ENCODE results near the gene SUGT1. TPM values are rescaled to one million over a fixed set of nuclear protein-coding genes. Genes with fewer than 3 reads are reported as not detected.

Gene SUGT1
- total and polyA plus RNA-seq, 2 of the 13 experiments (the other 11 are each of a cell fraction or from before 2014, with no cell fraction given): 23.1 to 71.2 TPM

DNA sequence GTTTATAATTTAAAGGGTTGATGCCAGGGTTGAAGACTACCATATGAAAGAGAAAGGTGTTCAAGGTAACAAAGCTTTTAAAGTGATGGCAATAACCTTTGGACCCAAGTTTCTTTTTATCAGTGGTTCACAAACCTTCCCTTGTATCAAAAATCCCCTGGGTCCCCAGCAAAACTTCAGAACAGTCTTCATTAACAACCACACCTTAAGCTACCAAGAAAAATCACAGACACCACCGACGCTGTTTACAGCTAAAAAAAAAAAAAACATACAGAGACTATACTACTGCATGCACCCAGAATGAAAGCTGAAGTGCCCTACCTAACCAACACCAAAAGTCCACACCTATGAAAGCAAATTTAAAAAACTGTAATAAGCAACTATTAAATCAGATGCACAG is 73.6 kb downstream of the SUGT1 start (continued):
- TF ChIP-seq FOXA1 (IDR thresholded peaks at IDR 0.05) (no peak), FOXA1 (CRISPR knock-in tag; IDR thresholded peaks at IDR 0.05) (no peak), NFE2 (CRISPR knock-in tag; IDR thresholded peaks at IDR 0.05) (no peak), RFXAP (CRISPR knock-in tag; IDR thresholded peaks at IDR 0.05; ENCODE audit: borderline replicate concordance) (no peak)

- no peaks in the 10 kb centered on the region for H4K20me1 ChIP-seq (ENCODE audit: insufficient read depth, low read length)
- FAIRE-seq (no peak), ATAC-seq (no peak), DNase-seq (ENCODE audit: low spot score) (no peak)
- H3K9me3 ChIP-seq (ENCODE audit: low read length): no peaks in the 10 kb centered on the region
- H3K4me1 ChIP-seq (ENCODE audit: insufficient read depth, low read length): no peaks in the 10 kb centered on the region
- intact Hi-C loops (cut with micrococcal nuclease; ENCODE audit: unreplicated experiment): no loop called here
- H2AFZ ChIP-seq (ENCODE audit: low read length): no peak overlapping the region
- H3K9ac ChIP-seq (ENCODE audit: insufficient read depth, low read depth, low read length): no peak overlapping the region
- H3K27me3 ChIP-seq (ENCODE audit: control insufficient read depth in 1 of 2, insufficient read depth in 2 of 2, low read length in 2 of 2): peaks cover 0 to 8% of the 10 kb centered on the region in 2 experiments; a peak in 1 of 5 replicates
- H3K4me3 ChIP-seq (replicated peaks in 1 of 3; ENCODE audit: insufficient read depth in 1 of 3, low read depth in 2 of 3, low read length in 3 of 3): no peak overlapping the region
- H3K4me2 ChIP-seq (ENCODE audit: low read depth, low read length): no peak overlapping the region
- H3K36me3 ChIP-seq (replicated peaks in 1 of 2; ENCODE audit: control insufficient read depth in 1 of 2, insufficient read depth in 2 of 2, low read length in 2 of 2): no peaks in the 10 kb centered on the region
- 3% methylated on average over 3 of the region's 4 CpGs for WGBS (ENCODE audit: low lambda C conversion rate)
- BruUV-seq (replicated peaks): no TSS peak
- no peak for TF ChIP-seq ZNF205 (CRISPR knock-in tag; IDR thresholded peaks at IDR 0.05)
- no peak for TF ChIP-seq PHF5A (CRISPR knock-in tag; IDR thresholded peaks at IDR 0.05; ENCODE audit: low read depth, unreplicated experiment)
- no peak for TF ChIP-seq ZFP1 (CRISPR knock-in tag; IDR thresholded peaks at IDR 0.05)
- TF ChIP-seq, protein P1, sequence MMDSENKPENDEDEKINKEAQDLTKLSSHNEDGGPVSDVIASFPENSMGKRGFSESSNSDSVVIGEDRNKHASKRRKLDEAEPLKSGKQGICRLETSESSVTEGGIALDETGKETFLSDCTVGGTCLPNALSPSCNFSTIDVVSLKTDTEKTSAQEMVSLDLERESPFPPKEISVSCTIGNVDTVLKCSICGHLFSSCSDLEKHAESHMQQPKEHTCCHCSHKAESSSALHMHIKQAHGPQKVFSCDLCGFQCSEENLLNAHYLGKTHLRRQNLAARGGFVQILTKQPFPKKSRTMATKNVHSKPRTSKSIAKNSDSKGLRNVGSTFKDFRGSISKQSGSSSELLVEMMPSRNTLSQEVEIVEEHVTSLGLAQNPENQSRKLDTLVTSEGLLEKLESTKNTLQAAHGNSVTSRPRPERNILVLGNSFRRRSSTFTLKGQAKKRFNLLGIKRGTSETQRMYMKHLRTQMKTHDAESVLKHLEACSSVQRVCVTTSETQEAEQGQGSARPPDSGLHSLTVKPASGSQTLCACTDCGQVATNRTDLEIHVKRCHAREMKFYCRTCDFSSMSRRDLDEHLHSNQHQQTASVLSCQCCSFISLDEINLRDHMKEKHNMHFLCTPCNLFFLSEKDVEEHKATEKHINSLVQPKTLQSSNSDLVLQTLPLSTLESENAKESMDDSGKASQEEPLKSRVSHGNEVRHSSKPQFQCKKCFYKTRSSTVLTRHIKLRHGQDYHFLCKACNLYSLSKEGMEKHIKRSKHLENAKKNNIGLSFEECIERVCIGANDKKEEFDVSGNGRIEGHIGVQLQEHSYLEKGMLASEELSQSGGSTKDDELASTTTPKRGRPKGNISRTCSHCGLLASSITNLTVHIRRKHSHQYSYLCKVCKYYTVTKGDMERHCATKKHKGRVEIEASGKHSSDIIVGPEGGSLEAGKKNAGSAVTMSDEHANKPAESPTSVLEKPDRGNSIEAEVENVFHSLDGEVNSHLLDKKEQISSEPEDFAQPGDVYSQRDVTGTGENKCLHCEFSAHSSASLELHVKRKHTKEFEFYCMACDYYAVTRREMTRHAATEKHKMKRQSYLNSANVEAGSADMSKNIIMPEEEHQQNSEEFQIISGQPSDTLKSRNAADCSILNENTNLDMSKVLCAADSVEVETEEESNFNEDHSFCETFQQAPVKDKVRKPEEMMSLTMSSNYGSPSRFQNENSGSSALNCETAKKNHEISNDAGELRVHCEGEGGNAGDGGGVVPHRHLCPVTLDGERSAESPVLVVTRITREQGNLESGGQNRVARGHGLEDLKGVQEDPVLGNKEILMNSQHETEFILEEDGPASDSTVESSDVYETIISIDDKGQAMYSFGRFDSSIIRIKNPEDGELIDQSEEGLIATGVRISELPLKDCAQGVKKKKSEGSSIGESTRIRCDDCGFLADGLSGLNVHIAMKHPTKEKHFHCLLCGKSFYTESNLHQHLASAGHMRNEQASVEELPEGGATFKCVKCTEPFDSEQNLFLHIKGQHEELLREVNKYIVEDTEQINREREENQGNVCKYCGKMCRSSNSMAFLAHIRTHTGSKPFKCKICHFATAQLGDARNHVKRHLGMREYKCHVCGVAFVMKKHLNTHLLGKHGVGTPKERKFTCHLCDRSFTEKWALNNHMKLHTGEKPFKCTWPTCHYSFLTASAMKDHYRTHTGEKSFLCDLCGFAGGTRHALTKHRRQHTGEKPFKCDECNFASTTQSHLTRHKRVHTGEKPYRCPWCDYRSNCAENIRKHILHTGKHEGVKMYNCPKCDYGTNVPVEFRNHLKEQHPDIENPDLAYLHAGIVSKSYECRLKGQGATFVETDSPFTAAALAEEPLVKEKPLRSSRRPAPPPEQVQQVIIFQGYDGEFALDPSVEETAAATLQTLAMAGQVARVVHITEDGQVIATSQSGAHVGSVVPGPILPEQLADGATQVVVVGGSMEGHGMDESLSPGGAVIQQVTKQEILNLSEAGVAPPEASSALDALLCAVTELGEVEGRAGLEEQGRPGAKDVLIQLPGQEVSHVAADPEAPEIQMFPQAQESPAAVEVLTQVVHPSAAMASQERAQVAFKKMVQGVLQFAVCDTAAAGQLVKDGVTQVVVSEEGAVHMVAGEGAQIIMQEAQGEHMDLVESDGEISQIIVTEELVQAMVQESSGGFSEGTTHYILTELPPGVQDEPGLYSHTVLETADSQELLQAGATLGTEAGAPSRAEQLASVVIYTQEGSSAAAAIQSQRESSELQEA (CRISPR knock-in tag; IDR thresholded peaks at IDR 0.05; ENCODE audit: not compliant biosample characterization): no peak
- TF ChIP-seq STAT6 (CRISPR knock-in tag; IDR thresholded peaks at IDR 0.05; ENCODE audit: borderline replicate concordance): no peak
- H3K27ac ChIP-seq (ENCODE audit: extremely low read length, insufficient read depth, low read length): no peak overlapping the region
- ChIA-PET CTCF (ENCODE audit: low intra/inter-chr PET ratio, low total read pairs) (no interaction called here), POLR2A (no interaction called here)
- no peaks in the 10 kb centered on the region for H3K79me2 ChIP-seq (ENCODE audit: insufficient read depth, low read length)
- in situ Hi-C loops (cut with HindIII; ENCODE audit: extremely low pct_ligation_motif_present, low pct_unique_long_range_greater_than_20kb): no loop called here
Observed at GRCh38 chr13:52734075-52734623, 81.5 kb downstream of the SUGT1 start.
